BLaER1 (cell line): Measurements from ENCODE around the gene CDH8.

Experiments
- H3K27ac ChIP-seq: shearing (Covaris generic); formaldehyde crosslinking; 2 replicates; pipeline ENCODE4 v1.8.1; 2022
- H3K27me3 ChIP-seq: shearing (Covaris generic); formaldehyde crosslinking; 2 replicates; pipeline ENCODE4 v1.8.1; 2022
- H3K36me3 ChIP-seq: shearing (Covaris generic); formaldehyde crosslinking; 2 replicates; pipeline ENCODE4 v1.8.1; 2022
- H3K4me1 ChIP-seq: shearing (Covaris generic); formaldehyde crosslinking; 2 replicates; pipeline ENCODE4 v1.8.1; 2022
- H3K4me2 ChIP-seq: shearing (Covaris generic); formaldehyde crosslinking; 2 replicates; pipeline ENCODE4 v1.8.1; 2022
- H3K4me3 ChIP-seq: shearing (Covaris generic); formaldehyde crosslinking; 2 replicates; pipeline ENCODE4 v1.8.1; 2022
- H3K9ac ChIP-seq: shearing (Covaris generic); formaldehyde crosslinking; 2 replicates; pipeline ENCODE4 v1.8.1; 2022
- H3K9me3 ChIP-seq: shearing (Covaris generic); formaldehyde crosslinking; 2 replicates; pipeline ENCODE4 v1.8.1; 2022
- H4K20me1 ChIP-seq: shearing (Covaris generic); formaldehyde crosslinking; 2 replicates; pipeline ENCODE4 v1.8.1; 2022
- Cebpa-rat ChIP-seq: shearing (Covaris generic); IDR thresholded peaks from 2 replicates; pipeline ENCODE4 v1.8.1; 2022

The CDH8 gene

DNA sequence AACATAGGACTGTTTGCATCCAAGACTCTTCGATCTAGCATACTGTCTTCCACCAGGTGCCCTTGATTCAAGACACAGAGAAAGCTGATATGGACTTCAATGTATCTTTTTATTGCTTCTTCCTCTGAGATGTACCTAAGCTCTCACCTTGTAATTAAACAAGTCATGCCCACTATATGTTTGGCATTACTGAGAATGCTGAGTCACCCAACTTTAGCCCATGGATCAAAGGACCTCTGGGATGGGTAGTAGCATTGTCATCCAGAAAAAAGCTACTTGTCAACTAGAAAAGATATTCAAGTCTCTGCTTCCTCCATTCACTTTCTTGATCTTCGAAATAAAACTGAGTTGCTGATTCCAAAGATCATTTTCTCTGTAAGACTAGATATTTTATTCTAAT is 37.8 kb downstream of the CDH8 start:
- TF ChIP-seq Cebpa-rat: no peak
- H3K9ac ChIP-seq: no peak overlapping the region

DNA sequence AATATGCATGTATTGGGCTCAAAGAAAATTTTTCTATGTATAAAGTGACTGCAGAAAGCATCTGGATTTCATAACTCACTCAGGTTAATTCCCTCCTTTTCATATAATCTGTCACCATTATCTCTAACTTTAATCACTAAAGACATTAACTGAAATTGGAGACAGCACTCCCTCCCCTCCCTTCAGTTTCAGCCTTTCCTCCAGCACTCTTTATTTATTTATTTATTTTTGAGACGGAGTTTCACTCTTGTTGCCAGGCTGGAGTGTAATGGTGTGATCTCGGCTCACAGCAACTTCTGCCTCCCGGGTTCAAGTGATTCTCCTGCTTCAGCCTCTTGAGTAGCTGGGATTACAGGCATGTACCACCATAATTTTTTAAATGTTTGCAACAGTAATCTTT is 43.1 kb downstream of the CDH8 start:
- no peak overlapping the region for H3K27ac ChIP-seq
- no peak overlapping the region for H3K4me3 ChIP-seq
- H4K20me1 ChIP-seq: no peaks in the 10 kb centered on the region
- no peaks in the 10 kb centered on the region for H3K4me1 ChIP-seq
- no peak for TF ChIP-seq Cebpa-rat
- H3K4me2 ChIP-seq: no peak overlapping the region
- H3K9ac ChIP-seq: no peak overlapping the region
- H3K27me3 ChIP-seq: no peaks in the 10 kb centered on the region
- H3K9me3 ChIP-seq: no peaks in the 10 kb centered on the region
- no peaks in the 10 kb centered on the region for H3K36me3 ChIP-seq

More for the DNA sequence above, 37.8 kb downstream of the CDH8 start:
- Histone ChIP-seq H4K20me1 (no peaks in the 10 kb centered on the region), H3K27ac (no peak overlapping the region), H3K9me3 (no peaks in the 10 kb centered on the region), H3K4me2 (no peak overlapping the region), H3K36me3 (no peaks in the 10 kb centered on the region), H3K4me1 (no peaks in the 10 kb centered on the region), H3K4me3 (no peak overlapping the region), H3K27me3 (no peaks in the 10 kb centered on the region)

DNA sequence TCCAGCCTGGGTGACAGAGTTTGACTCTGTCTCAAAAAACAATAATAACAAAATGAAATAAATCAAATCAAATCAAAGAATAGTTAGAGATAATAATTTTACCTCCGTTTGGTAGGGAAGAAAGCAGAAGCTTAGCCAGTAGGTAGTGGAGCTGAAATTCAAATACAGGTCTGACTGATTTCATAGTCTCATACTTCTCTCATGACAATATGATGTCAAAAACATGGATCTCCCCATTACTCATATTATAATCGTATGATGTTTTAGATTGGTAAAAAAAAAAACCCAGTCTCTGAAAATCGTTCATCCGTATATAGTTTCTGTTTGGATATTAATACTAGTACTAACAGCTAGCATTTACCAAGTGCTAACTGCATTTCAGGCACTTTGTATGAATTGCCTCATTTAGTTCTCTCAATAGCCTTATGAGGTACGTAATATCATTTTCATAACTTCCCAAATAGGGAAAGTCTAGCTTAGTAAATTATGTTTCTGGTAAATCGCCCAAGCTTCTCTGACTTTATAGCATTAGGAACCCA is 48.7 kb downstream of the CDH8 start:
- H3K27ac ChIP-seq: no peak overlapping the region
- no peaks in the 10 kb centered on the region for H3K9me3 ChIP-seq
- H3K27me3 ChIP-seq: no peaks in the 10 kb centered on the region
- H3K4me2 ChIP-seq: no peak overlapping the region
- H4K20me1 ChIP-seq: no peaks in the 10 kb centered on the region
- H3K4me3 ChIP-seq: no peak overlapping the region
- TF ChIP-seq Cebpa-rat: no peak
- H3K4me1 ChIP-seq: no peaks in the 10 kb centered on the region
- H3K36me3 ChIP-seq: no peaks in the 10 kb centered on the region
- H3K9ac ChIP-seq: no peak overlapping the region

DNA sequence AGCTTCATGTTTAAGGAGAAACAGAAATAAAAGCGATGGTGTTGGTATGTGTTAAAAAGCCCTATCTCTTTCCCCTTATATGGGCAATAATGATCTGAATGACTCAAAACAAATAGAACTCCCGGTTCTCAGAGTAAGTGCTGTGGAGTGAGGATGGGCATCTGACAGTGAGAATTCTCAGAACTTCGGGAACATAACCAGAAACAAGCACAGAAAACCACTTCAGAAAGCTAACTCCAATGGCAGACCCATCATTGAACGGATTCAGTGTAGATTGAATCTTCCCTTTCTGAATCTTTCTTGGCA is 67.2 kb downstream of the CDH8 start:
- Histone ChIP-seq H3K4me1 (no peaks in the 10 kb centered on the region), H3K4me2 (no peak overlapping the region), H3K27me3 (no peaks in the 10 kb centered on the region), H4K20me1 (no peaks in the 10 kb centered on the region), H3K4me3 (no peak overlapping the region), H3K9me3 (no peaks in the 10 kb centered on the region), H3K27ac (no peak overlapping the region), H3K9ac (no peak overlapping the region), H3K36me3 (no peaks in the 10 kb centered on the region)
- no peak for TF ChIP-seq Cebpa-rat

DNA sequence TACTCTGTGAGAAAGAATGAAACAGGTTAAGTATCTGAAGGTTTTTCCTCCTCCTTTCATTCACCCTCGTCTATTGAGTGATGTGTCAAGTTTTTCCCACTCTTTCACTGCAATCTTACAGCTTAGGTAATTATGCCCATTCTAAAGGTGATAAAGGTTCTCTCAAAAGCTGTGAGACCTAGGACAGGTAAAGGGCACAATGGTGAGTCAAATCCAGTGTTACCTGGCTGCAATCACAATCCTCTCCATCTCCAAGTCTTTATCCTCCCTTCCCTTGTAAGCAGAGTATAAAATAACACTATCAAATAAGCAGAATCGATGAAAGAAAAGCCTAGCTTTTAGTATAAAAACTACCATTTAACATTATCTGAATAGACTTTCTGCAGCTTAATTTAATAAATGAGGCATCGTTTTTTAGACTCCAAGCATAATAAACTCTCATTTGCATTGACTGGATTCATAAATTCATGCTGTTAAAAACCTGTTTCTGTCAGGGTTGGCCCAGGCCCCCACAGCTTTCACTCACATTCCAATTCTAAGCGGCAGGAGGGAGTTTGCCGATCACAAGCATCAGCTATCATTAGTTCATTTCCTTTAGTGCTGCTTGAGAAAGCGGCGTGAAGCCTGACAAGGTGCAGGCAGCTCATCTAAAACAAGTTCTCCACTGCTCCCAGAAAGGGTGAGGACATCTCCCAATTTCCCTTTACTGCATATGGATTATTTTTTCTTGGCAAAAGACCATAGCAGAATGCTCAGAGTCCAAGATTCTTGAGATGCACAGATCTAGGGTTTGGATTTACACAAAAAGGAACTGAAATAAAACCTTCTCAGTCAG is 67.8 kb downstream of the CDH8 start:
- Histone ChIP-seq H3K4me2 (no peak overlapping the region), H3K27ac (no peak overlapping the region), H3K9me3 (no peaks in the 10 kb centered on the region), H4K20me1 (no peaks in the 10 kb centered on the region), H3K4me1 (no peaks in the 10 kb centered on the region), H3K36me3 (no peaks in the 10 kb centered on the region), H3K9ac (no peak overlapping the region), H3K4me3 (no peak overlapping the region), H3K27me3 (no peaks in the 10 kb centered on the region)
- no peak for TF ChIP-seq Cebpa-rat

DNA sequence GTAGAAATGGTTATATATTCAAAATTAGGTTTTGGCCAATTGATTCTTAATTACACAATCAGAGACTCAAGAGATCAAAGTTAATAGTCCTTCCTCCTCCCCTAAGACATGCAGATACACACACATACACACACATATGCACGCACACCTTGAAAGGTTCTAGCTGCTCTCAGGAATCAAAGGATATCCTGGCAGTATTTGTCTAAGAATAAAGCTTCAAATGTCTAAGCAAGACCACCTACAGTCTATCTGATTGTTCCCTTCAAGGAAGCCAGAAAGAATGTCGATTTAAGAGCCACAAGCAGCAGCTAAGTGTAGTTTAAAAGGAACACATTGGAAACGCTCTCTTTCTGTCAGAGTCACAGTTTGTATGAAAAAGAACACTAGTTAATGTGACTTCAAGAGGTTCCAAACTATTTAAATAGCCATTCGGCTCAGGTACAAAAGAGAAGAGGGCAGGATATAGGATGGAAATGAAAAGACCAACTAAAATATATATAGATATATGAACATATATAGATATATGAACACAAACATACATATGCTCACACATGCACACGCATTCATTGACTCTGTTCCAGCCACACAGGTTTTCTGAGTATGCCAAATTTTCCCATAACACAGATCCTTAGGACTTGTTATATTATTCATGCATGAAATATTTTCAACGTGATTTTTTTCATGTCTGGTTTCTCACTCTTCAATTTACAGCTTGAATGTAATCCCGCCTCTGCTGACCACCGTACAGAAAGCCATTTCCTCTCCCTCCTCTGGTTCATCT is 79.0 kb downstream of the CDH8 start:
- Histone ChIP-seq H3K4me2 (no peak overlapping the region), H3K9me3 (no peaks in the 10 kb centered on the region), H3K9ac (no peak overlapping the region), H3K27me3 (no peaks in the 10 kb centered on the region), H3K4me1 (no peaks in the 10 kb centered on the region), H3K27ac (no peak overlapping the region), H3K4me3 (no peak overlapping the region), H3K36me3 (no peaks in the 10 kb centered on the region), H4K20me1 (no peaks in the 10 kb centered on the region)
- TF ChIP-seq Cebpa-rat: no peak

DNA sequence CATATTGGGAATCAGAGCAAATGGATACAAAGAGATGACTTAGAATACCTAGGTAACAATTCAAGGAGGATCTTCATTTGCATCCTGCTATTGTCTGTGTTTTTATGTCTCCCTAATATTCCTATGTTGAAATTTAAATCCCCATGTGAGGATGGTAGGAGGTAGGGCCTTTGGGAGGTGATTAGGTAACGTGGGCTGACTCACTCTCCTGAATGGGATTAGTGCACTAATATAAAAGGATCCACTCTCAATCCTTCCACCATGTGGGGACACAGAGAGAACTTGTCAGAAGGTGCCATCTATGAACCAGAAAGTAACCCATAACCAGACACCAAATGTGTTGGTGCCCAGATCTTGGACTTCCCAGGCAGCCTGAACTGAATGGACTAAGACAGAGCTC is 83.4 kb downstream of the CDH8 start:
- Histone ChIP-seq H3K4me2 (no peak overlapping the region), H4K20me1 (no peaks in the 10 kb centered on the region), H3K36me3 (no peaks in the 10 kb centered on the region), H3K27ac (no peak overlapping the region), H3K4me3 (no peak overlapping the region), H3K27me3 (no peaks in the 10 kb centered on the region), H3K4me1 (no peaks in the 10 kb centered on the region), H3K9ac (no peak overlapping the region), H3K9me3 (peaks cover 6% of the 10 kb centered on the region; the same call in 1 of the 2 replicates)
- no peak for TF ChIP-seq Cebpa-rat

DNA sequence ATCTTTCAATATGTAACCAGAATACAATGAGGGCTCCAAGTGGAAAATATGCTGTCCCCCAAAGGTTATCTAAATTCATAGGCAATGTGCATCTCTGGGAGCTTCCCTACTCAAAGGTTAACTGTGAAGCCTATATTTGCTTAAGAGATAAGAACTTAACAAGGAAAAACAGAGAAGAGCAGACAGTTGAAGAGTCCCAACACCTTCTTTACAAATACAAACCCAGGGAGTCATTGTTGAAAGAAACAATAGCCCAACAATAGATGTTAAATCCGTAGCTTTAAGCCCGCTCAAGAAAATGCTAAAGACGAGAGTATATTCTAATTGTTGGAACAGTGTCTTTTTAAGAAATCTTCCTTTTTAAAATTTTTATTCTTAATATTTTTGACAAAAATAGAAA is 87.8 kb downstream of the CDH8 start:
- no peaks in the 10 kb centered on the region for H3K27me3 ChIP-seq
- no peak overlapping the region for H3K4me3 ChIP-seq
- peaks cover 6% of the 10 kb centered on the region; the same call in 1 of the 2 replicates for H3K9me3 ChIP-seq
- H3K27ac ChIP-seq: no peak overlapping the region
- H3K4me1 ChIP-seq: no peaks in the 10 kb centered on the region
- H4K20me1 ChIP-seq: no peaks in the 10 kb centered on the region
- no peaks in the 10 kb centered on the region for H3K36me3 ChIP-seq
- no peak for TF ChIP-seq Cebpa-rat
- no peak overlapping the region for H3K9ac ChIP-seq
- H3K4me2 ChIP-seq: no peak overlapping the region

DNA sequence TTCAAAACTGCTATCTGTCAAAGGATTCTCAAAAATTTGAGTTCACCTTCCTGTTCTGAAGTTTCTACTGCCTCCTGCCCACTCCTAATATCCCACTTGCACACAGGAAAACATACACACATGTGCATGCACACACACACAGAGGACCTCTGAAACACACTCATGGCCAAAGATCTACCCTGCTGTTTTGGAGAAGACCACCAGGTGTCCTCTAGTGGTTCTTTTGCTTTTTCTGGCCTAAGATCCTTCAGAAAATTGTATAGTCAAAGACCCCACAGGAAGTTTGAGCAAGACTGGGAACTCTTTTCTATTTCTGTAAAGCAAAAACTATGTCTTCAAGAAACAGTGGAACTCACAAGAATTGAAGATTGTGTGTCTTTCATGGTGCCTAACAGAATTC is 90.2 kb downstream of the CDH8 start:
- Histone ChIP-seq H3K9me3 (peaks cover 6% of the 10 kb centered on the region; the same call in 1 of the 2 replicates), H3K27me3 (no peaks in the 10 kb centered on the region)
- no peak for TF ChIP-seq Cebpa-rat

DNA sequence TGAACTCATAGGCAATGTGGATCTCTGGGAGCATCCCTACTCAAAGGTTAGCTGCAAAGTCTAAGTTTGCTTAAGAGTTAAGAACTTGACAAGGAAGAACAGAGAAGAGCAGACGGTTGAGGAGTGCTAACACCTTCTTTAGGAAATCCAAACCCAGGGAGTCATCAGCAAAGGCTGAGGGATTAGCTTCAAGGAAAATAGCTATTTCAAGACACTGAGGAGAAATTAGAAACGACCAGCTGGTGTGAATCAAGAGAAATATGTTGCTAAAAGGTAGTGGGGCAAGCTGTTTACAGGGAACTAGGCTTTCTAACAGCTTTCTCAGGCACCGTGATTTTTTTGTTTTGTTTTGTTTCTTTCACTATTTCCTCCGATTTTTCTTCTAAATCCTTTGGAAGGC is 90.7 kb downstream of the CDH8 start:
- H3K9me3 ChIP-seq: peaks cover 6% of the 10 kb centered on the region; the same call in 1 of the 2 replicates
- no peak overlapping the region for H3K9ac ChIP-seq
- no peak overlapping the region for H3K27ac ChIP-seq
- H3K36me3 ChIP-seq: no peaks in the 10 kb centered on the region
- H3K27me3 ChIP-seq: no peaks in the 10 kb centered on the region
- H4K20me1 ChIP-seq: no peaks in the 10 kb centered on the region
- no peak for TF ChIP-seq Cebpa-rat
- H3K4me1 ChIP-seq: no peaks in the 10 kb centered on the region
- no peak overlapping the region for H3K4me2 ChIP-seq
- H3K4me3 ChIP-seq: no peak overlapping the region

More for the DNA sequence above, 90.2 kb downstream of the CDH8 start:
- Histone ChIP-seq H3K4me3 (no peak overlapping the region), H3K36me3 (no peaks in the 10 kb centered on the region), H4K20me1 (no peaks in the 10 kb centered on the region), H3K4me1 (no peaks in the 10 kb centered on the region), H3K4me2 (no peak overlapping the region), H3K27ac (no peak overlapping the region), H3K9ac (no peak overlapping the region)
